GM06990 (cell line): ENCODE measurements around the gene ATP6AP1.
A peak's percentile ranks its signal among the peaks of the same experiment; 100 is the strongest.

ENCODE experiments used
- DNase-seq: peaks from one replicate; pipeline ENCODE4 v3.0.0-alpha.2; 2011; ENCODE audit not compliant: insufficient read length; ENCODE audit errors: extremely low read depth
- H3K27me3 ChIP-seq: replicated peaks from 2 replicates; pipeline ENCODE4 v1.6.0; 2011; ENCODE audit warnings: low read length; ENCODE audit not compliant: control insufficient read depth, insufficient read depth
- H3K36me3 ChIP-seq: 2 replicates; pipeline ENCODE4 v1.5.1; 2011; ENCODE audit warnings: low read length; ENCODE audit not compliant: control insufficient read depth, insufficient read depth
- H3K4me3 ChIP-seq: replicated peaks from 2 replicates; pipeline ENCODE4 v1.5.1; 2011; ENCODE audit warnings: low read depth, mild to moderate bottlenecking, control low read depth, low read length
- TF ChIP-seq, protein P1 (sequence below): IDR thresholded peaks from 2 replicates; pipeline ENCODE4 v1.5.1; 2011; ENCODE audit warnings: low read length, control low read depth, mild to moderate bottlenecking, inconsistent platforms; ENCODE audit not compliant: insufficient read depth, poor library complexity, severe bottlenecking

ATP6AP1 gene

DNA sequence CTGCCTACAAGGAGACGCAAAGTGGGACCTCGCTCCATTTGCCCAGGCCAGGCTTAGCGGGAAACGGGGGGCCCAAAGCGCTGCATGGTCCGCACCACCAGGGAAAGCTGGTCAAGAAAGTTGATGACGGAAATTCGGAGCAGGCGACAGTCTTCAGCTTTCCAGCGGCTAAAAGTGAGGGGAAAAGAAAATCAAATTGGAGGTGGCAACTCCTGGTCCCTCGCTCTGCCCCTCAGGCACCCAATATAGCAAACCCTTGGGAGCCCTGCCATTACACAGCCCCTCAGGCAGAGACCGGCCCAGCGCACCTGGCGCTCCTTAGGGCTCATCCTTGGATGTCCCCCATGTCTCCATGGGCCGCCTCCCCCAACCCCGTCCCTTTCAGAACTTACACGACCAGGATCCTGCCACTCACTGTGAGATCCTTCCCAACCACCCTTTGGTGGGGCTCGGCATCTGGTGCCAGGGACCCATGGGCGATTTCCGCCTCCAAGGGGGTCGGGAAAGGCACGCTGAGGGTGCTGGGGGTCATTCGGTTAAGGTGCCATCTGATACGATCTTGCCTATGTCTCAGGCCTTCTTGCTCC, 49.5 kb downstream of the ATP6AP1 start:
- TF ChIP-seq, protein P1, sequence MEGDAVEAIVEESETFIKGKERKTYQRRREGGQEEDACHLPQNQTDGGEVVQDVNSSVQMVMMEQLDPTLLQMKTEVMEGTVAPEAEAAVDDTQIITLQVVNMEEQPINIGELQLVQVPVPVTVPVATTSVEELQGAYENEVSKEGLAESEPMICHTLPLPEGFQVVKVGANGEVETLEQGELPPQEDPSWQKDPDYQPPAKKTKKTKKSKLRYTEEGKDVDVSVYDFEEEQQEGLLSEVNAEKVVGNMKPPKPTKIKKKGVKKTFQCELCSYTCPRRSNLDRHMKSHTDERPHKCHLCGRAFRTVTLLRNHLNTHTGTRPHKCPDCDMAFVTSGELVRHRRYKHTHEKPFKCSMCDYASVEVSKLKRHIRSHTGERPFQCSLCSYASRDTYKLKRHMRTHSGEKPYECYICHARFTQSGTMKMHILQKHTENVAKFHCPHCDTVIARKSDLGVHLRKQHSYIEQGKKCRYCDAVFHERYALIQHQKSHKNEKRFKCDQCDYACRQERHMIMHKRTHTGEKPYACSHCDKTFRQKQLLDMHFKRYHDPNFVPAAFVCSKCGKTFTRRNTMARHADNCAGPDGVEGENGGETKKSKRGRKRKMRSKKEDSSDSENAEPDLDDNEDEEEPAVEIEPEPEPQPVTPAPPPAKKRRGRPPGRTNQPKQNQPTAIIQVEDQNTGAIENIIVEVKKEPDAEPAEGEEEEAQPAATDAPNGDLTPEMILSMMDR: no peak
- DNase-seq: no peak
- Histone ChIP-seq H3K36me3 (no peaks in the 10 kb centered on the region), H3K4me3 (peak overlapping the region; percentile 64), H3K27me3 (no peaks in the 10 kb centered on the region)

DNA sequence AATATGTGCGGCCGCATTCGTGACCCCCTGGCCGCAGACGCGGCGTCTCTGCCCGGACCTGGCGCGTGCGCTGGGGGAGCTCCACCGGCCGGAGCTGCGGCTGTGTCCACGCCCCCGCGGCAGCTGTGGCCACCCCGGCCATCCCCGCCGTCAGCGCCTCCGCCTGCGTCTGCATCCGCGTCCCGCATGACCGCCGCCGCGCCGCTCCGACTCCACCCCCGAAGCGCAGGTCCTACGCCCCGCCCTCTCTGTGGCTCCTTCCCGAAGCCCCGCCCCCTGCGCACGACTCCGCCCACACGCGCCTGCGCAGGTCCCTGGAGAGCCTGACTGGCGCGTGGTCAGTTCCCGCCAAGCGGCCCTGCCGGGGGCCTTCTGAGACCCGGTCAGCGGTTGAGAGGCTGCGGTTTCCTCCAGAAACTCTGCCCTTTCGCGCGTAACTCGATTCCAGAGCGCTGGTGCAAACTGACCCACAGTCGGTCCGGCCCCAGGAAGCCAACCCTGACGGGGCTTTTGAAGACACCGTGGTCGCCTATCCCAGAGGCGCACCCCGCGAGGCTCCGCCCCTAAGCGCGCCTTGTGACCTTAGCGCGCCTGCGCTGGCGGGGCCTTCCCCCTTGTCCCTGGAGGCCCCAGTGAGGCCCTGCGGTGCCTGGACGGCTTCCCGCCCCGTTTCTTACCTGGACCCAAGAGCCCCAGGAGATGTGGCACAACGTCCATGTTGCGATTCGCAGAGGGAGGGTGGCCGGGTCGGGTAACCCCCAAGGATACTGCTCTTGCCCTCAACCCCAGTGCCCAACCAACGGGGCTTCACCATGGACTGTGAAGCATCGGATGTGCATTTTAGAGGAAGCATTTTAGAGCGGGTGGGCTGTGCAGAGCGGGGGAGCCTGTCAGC, 50.5 kb downstream of the ATP6AP1 start, which contains the start of gene LAGE3:
LAGE3 (minus strand) TSS at position 554 of the 895 bp plus-strand sequence; CDS start at position 188, 366 bp downstream.
- H3K36me3 ChIP-seq: no peaks in the 10 kb centered on the region
- H3K27me3 ChIP-seq: no peaks in the 10 kb centered on the region
- DNase-seq: peak; percentile 94
- TF ChIP-seq, protein P1: no peak
- peak within 1 kb of the TSS; percentile 64 for H3K4me3 ChIP-seq

DNA sequence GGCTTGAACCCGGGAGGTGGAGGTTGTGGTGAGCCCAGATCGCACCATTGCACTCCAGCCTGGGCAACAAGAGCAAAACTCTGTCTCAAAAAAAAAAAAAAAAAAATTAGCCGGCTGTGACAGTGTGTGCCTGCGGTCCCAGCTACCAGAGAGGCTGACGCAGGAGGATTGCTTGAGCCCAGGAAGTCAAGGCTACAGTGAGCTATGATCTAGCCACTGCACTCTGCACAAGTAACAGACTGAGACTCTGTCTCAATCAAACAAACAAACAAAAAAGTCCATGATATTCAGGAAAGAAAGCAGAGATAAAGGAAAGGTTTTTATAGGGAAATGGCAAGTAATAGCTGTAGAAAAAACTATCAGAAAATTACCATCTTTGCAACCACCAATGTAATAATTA, 52.7 kb downstream of the ATP6AP1 start:
- Histone ChIP-seq H3K36me3 (peaks cover 4% of the 10 kb centered on the region), H3K4me3 (no peak overlapping the region), H3K27me3 (no peaks in the 10 kb centered on the region)
- no peak for DNase-seq
- TF ChIP-seq, protein P1: no peak

DNA sequence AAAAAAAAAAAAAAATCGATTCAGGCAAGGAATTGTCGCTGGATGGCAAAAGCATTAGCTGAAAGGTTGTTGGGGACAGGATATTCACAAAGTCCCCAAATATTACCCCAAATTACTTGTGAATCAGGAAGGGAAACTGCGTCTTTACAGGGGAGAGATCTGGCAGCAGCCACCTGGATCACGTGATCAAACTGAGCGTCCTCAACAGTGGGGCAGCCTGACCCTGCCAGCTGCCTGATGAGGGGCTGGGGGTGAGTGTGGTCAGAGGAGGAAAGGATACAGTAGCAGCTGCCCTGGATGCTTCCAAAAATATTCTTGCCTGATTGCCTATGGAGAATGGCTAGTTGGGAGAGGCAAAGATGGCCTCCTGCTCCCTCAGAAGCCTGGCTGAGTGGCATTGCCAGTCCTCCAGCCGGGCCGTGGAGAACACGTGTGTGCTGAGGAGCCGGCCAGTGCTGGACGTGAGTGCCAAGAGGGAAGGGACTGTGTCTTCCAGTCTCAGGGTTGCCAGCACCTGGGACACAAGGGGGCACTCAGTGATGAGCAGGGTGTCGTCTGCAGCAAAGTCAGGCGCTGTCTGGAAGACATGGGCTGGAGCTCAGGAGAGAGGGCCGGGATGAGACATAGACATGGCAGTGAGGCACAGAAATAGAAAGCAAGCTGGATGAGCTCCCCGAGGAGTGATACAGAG, 53.6 kb downstream of the ATP6AP1 start:
- TF ChIP-seq, protein P1: no peak
- Histone ChIP-seq H3K36me3 (peaks cover 4% of the 10 kb centered on the region), H3K27me3 (no peaks in the 10 kb centered on the region), H3K4me3 (no peak overlapping the region)
- DNase-seq: no peak

DNA sequence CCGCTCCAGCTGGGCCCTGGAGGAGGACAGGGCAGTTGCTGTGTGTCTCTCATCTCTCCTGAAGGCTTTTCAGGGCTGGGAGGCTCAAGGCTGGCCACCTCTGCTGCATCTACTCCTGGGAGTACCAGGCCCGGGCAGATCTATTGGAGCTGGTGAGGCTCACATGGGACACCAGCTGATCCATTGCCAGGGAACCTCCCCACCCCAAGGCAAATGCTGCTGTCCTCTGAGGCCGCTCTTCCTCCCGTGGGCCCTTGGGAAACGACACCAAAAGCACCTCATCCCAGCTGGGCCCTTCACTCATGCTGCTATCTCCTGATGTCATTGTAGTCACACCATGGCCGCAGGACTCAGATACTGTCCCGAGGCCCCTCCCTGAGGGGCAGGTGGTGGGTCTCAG, 54.3 kb downstream of the ATP6AP1 start:
- Histone ChIP-seq H3K27me3 (no peaks in the 10 kb centered on the region), H3K36me3 (peaks cover 4% of the 10 kb centered on the region), H3K4me3 (no peak overlapping the region)
- no peak for DNase-seq
- TF ChIP-seq, protein P1: no peak
